Measurements from ENCODE around the gene TFPI. TPM values are rescaled to one million over a fixed set of nuclear protein-coding genes. Genes with fewer than 3 reads are reported as not detected.
"Not testable (repeated sequence)": the region's sequence is repeated elsewhere in the genome, so short reads cannot be mapped to it uniquely, and the experiment has no call there.

TFPI gene
- total and polyA plus RNA-seq, 3 experiments from 2014 or later = not detected

DNA sequence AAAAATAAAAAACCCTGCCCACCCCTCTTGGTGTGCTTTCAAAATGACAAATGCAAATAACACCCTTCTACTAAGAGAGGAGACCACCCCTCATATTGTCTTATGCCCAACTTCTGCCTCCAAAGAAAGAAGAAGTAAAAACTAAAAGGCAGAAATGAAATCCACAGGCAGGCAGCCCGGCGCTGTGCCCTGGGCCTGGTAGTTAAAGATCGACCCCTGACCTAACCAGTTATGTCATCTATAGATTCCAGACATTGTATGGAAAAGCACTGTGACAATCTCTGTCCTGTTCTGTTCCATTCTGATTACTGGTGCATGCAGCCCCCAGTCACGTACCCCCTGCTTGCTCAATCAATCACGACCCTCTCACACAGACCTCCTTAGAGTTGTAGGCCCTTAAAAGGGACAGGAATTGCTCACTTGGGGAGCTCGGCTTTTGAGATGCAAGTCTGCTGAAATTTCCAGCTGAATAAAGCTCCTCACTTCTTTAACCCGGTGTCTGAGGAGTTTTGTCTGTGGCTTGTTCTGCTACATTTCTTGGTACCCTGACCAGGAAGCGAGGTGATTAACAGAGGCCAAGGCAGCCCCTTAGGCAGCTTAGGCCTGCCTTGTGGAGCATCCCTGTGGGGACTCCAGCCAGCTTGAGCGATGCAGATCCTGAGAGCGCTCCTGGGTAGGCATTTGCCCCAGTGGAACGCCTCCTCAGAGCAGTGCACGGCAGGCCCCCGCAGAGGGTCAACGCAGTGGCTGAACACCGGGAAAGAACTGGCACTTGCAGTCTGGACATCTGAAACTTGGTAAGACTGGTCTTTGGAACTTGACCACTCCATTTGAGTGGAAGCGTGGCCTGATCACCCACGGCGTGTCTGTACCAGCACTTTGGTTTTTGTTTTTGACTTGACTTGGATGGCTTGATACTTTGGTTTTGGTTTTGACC, 43.5 kb downstream of the TFPI start:
- H3K4me1 ChIP-seq (ENCODE audit: insufficient read depth, low read length); H3K36me3 ChIP-seq (ENCODE audit: insufficient read depth, low read length); H3K27ac Mint-ChIP-seq; H3K9me3 ChIP-seq (ENCODE audit: low read length); CTCF ChIA-PET; H3K4me3 Mint-ChIP-seq; H3K9me3 Mint-ChIP-seq; H3K36me3 Mint-ChIP-seq; H3K27me3 ChIP-seq (ENCODE audit: insufficient read depth, low read length, poor library complexity, severe bottlenecking); POLR2A ChIA-PET; DNase-seq; H3K4me1 Mint-ChIP-seq; H3K27me3 Mint-ChIP-seq; H3K4me3 ChIP-seq (ENCODE audit: low read length): not testable (repeated sequence)
- peak overlapping the region; percentile 5 for H3K27ac ChIP-seq (ENCODE audit: low read depth, low read length)

DNA sequence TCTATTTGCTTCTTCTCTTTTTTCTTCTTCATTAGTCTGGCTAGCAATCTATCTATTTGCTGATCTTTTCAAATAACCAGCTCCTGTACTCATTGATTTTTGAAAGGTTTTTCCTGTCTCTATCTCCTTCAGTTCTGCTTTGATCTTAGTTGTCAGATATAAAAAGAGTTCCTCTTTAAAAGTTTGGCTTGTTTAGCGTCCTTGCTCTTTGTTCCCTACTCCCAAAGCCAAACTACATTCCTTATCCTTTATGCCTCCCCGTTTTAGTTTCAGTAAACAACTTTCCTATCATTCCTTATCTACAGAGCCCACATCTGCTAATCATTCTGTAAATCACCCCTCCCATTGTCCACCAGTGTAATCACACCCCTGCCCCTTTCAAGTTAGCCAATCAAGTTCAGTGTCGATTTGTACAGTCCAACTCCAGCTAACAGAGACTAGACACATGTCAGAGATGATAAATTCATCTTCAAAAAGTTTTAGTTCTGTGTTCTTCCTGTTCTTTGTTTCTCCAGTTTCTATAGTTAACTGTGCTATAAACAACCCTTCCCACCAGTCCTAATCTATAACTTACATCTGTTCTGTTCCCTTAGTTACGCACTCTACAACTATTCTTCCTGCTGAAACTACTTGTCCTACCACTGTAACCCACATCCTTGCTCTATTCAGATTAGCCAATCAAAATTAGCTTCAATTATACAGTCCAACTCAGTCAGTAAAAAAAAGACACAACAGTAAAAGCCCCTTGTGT, 44.4 kb downstream of the TFPI start:
- Mint-ChIP-seq H3K36me3 (no peaks in the 10 kb centered on the region), H3K4me1 (no peaks in the 10 kb centered on the region), H3K27ac (peak overlapping the region in 1 of 8 donors; percentile 11), H3K4me3 (no peak overlapping the region), H3K9me3 (peaks cover 0 to 10% (median 5%) of the 10 kb centered on the region in 5 donors), H3K27me3 (peaks cover 0 to 2% of the 10 kb centered on the region in 2 donors)
- DNase-seq = no peak
- H3K4me3 ChIP-seq (ENCODE audit: low read length) = no peak overlapping the region
- H3K9me3 ChIP-seq (ENCODE audit: low read length) = no peaks in the 10 kb centered on the region
- CTCF ChIA-PET = no interaction called here
- no peaks in the 10 kb centered on the region for H3K27me3 ChIP-seq (ENCODE audit: insufficient read depth, low read length, poor library complexity, severe bottlenecking)
- peak overlapping the region; percentile 5 for H3K27ac ChIP-seq (ENCODE audit: low read depth, low read length)
- POLR2A ChIA-PET = no interaction called here
- H3K36me3 ChIP-seq (ENCODE audit: insufficient read depth, low read length) = no peaks in the 10 kb centered on the region
- no peaks in the 10 kb centered on the region for H3K4me1 ChIP-seq (ENCODE audit: insufficient read depth, low read length)

DNA sequence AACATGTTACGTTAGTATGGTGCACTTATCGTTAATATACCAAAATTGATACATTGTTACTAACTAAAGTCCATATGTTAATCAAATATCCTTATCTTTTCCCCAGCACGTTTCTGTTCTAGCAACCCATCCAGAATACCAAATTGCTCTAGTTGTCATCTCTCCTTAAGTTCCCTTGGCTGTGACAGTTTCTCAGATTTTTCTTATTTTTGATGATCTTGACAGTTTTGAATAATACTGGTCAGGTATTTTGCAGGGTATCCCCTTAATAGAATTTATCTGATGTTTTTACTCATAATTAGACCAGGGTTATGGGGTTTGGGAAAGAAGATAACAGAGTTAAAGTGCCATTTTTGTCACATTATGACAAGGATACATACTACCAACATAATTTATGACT, 47.8 kb downstream of the TFPI start:
- CTCF ChIA-PET = no interaction called here
- Mint-ChIP-seq H3K4me1 (no peaks in the 10 kb centered on the region), H3K36me3 (no peaks in the 10 kb centered on the region), H3K9me3 (peaks cover 0 to 9% (median 5%) of the 10 kb centered on the region in 5 donors), H3K27ac (no peak overlapping the region), H3K4me3 (no peak overlapping the region), H3K27me3 (no peaks in the 10 kb centered on the region)
- no peaks in the 10 kb centered on the region for H3K36me3 ChIP-seq (ENCODE audit: insufficient read depth, low read length)
- no peak for DNase-seq
- H3K27ac ChIP-seq (ENCODE audit: low read depth, low read length) = no peak overlapping the region
- H3K4me3 ChIP-seq (ENCODE audit: low read length) = no peak overlapping the region
- no peaks in the 10 kb centered on the region for H3K4me1 ChIP-seq (ENCODE audit: insufficient read depth, low read length)
- no peaks in the 10 kb centered on the region for H3K27me3 ChIP-seq (ENCODE audit: insufficient read depth, low read length, poor library complexity, severe bottlenecking)
- POLR2A ChIA-PET = no interaction called here
- H3K9me3 ChIP-seq (ENCODE audit: low read length) = no peaks in the 10 kb centered on the region

DNA sequence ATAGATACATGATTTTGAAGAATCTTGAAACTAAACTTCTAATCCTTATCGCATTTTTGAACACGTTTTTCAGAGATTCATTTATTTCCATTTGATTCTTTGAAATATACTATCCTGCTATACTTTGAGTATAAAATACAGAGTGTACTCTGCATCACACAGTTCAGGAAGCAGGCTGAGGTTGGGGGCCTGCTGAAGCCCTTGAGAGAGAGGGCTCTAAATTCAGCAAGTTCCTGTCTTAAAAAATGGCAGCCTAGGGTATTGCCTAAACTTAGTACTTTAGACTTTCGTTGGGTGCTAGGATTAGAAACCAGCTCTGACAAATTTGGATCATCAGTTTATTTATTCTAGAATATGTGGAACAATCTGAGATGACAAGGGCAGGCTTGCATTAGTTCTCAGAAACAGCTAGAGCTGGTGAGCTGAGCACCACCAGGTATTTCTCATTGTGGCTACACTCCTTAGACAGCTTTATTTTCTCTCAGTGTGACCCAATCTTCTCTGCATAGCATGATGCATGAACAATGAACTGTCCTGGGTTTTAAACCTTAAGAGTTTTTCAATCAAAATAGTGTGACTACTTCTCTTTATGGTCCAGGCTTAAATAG, 49.1 kb downstream of the TFPI start:
- Mint-ChIP-seq H3K4me1 (no peaks in the 10 kb centered on the region), H3K36me3 (no peaks in the 10 kb centered on the region), H3K27me3 (no peaks in the 10 kb centered on the region), H3K9me3 (peaks cover 0 to 8% (median 2%) of the 10 kb centered on the region in 5 donors), H3K4me3 (no peak overlapping the region), H3K27ac (no peak overlapping the region)
- DNase-seq = no peak
- no peak overlapping the region for H3K27ac ChIP-seq (ENCODE audit: low read depth, low read length)
- H3K27me3 ChIP-seq (ENCODE audit: insufficient read depth, low read length, poor library complexity, severe bottlenecking) = no peaks in the 10 kb centered on the region
- no peaks in the 10 kb centered on the region for H3K36me3 ChIP-seq (ENCODE audit: insufficient read depth, low read length)
- no peaks in the 10 kb centered on the region for H3K9me3 ChIP-seq (ENCODE audit: low read length)
- no peaks in the 10 kb centered on the region for H3K4me1 ChIP-seq (ENCODE audit: insufficient read depth, low read length)
- POLR2A ChIA-PET = no interaction called here
- CTCF ChIA-PET = no interaction called here
- H3K4me3 ChIP-seq (ENCODE audit: low read length) = no peak overlapping the region

DNA sequence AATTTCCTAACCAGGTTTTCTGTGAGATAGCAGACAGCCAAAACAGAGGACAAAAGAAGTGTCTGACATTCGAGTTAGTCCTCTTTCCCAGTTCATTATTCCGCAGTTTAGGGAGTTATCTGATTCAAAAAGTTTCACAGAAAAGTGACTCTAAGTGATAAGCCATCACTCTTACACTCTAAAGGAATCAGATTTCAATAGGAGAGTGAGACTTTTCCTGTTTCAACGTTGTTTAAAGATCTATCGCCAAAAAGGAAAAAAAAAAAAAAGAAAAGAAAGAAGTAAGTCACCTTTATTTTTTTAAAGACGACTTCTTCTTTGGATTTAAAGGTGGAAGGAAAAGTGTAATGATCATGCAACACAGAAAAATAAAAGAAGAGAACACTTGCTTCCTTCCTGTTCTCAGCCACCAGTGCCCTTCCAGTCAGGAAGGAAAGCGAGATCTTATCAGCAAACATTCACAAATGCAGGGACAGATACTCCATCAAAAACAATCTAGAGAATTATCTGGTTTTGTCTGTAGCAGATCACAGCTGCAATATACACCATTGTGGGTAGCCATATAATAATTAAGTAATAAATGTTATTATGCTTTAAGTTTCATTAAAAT, 49.8 kb downstream of the TFPI start:
- Histone ChIP-seq H3K4me3 (ENCODE audit: low read length) (no peak overlapping the region), H3K4me1 (ENCODE audit: insufficient read depth, low read length) (no peaks in the 10 kb centered on the region), H3K27ac (ENCODE audit: low read depth, low read length) (peak overlapping the region; percentile 28), H3K9me3 (ENCODE audit: low read length) (no peaks in the 10 kb centered on the region), H3K36me3 (ENCODE audit: insufficient read depth, low read length) (no peaks in the 10 kb centered on the region), H3K27me3 (ENCODE audit: insufficient read depth, low read length, poor library complexity, severe bottlenecking) (no peaks in the 10 kb centered on the region)
- Mint-ChIP-seq H3K4me1 (no peaks in the 10 kb centered on the region), H3K4me3 (no peak overlapping the region), H3K9me3 (peaks cover 0 to 4% (median 0%) of the 10 kb centered on the region in 5 donors), H3K27me3 (no peaks in the 10 kb centered on the region), H3K27ac (no peak overlapping the region), H3K36me3 (no peaks in the 10 kb centered on the region)
- POLR2A ChIA-PET = no interaction called here
- no peak for DNase-seq
- CTCF ChIA-PET = no interaction called here

DNA sequence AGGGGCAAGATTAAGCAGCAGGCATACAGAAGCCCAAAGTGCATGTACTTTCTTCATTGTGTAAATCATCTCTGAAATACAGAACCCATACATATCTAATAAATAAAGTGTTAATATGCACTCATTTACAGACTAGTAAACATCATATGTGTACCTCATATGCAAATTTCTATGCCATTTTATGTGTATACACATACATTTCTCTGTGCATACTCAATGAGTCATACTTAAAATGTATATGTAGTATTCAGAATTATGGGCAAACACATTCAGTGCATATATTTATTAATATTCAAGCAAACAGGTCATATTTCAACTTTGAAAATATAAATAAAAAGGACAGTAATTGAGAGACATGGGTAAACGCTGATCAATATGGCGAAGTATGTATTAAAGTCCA, 50.5 kb downstream of the TFPI start:
- ChIA-PET POLR2A (no interaction called here), CTCF (no interaction called here)
- no peak overlapping the region for H3K27ac Mint-ChIP-seq
- H3K27me3 Mint-ChIP-seq = no peaks in the 10 kb centered on the region
- no peak for DNase-seq
- Histone ChIP-seq H3K27ac (ENCODE audit: low read depth, low read length) (no peak overlapping the region), H3K4me3 (ENCODE audit: low read length) (no peak overlapping the region), H3K9me3 (ENCODE audit: low read length) (no peaks in the 10 kb centered on the region), H3K27me3 (ENCODE audit: insufficient read depth, low read length, poor library complexity, severe bottlenecking) (no peaks in the 10 kb centered on the region), H3K36me3 (ENCODE audit: insufficient read depth, low read length) (no peaks in the 10 kb centered on the region), H3K4me1 (ENCODE audit: insufficient read depth, low read length) (no peaks in the 10 kb centered on the region)
- no peaks in the 10 kb centered on the region for H3K36me3 Mint-ChIP-seq
- H3K9me3 Mint-ChIP-seq = peaks cover 0 to 4% (median 0%) of the 10 kb centered on the region in 5 donors
- H3K4me3 Mint-ChIP-seq = no peak overlapping the region
- no peaks in the 10 kb centered on the region for H3K4me1 Mint-ChIP-seq

DNA sequence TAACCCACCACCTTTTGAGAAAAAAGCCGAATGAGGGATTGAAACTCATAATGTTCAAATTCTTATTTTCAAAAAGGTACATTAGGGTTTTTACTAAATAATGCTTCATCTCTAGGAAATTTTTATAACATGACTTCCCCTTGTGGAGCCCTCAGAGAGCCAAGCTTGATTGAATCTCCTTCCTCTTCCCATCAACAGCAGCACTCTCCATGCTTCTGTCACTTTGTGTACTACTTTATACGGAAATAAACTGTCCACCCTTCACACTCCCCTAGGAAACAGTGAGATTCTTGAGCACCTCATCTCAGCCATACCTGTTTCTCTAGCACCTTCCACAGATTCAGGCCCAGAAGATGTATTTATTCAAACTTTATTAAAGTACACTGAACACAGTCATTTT, 51.8 kb downstream of the TFPI start:
- no peak overlapping the region for H3K4me3 ChIP-seq (ENCODE audit: low read length)
- H3K27me3 Mint-ChIP-seq = no peaks in the 10 kb centered on the region
- no peaks in the 10 kb centered on the region for H3K36me3 Mint-ChIP-seq
- no peak overlapping the region for H3K27ac ChIP-seq (ENCODE audit: low read depth, low read length)
- DNase-seq = no peak
- H3K4me1 ChIP-seq (ENCODE audit: insufficient read depth, low read length) = no peaks in the 10 kb centered on the region
- no peak overlapping the region for H3K4me3 Mint-ChIP-seq
- H3K9me3 Mint-ChIP-seq = peaks cover 0 to 2% (median 0%) of the 10 kb centered on the region in 5 donors
- H3K27ac Mint-ChIP-seq = no peak overlapping the region
- H3K4me1 Mint-ChIP-seq = no peaks in the 10 kb centered on the region
- CTCF ChIA-PET = no interaction called here
- H3K9me3 ChIP-seq (ENCODE audit: low read length) = no peaks in the 10 kb centered on the region
- no peaks in the 10 kb centered on the region for H3K36me3 ChIP-seq (ENCODE audit: insufficient read depth, low read length)
- POLR2A ChIA-PET = no interaction called here
- H3K27me3 ChIP-seq (ENCODE audit: insufficient read depth, low read length, poor library complexity, severe bottlenecking) = no peaks in the 10 kb centered on the region

All from CD8-positive, alpha-beta memory T cell (primary cell).